DOHH2 (cell line): ENCODE measurements around the gene FLVCR1.

Experiments used
- H3F3A ChIP-seq: fragments of 200-600 bp; sonication (generic), shearing (Covaris generic); 2 replicates; pipeline ENCODE4 v1.6.0; 2016; ENCODE audit warnings: antibody characterized with exemption, mild to moderate bottlenecking; ENCODE audit not compliant: control insufficient read depth, insufficient read depth
- H3K27ac ChIP-seq: fragments of 200-600 bp; sonication (generic); 2 replicates; pipeline ENCODE4 v1.5.1; 2014; ENCODE audit warnings: low read depth, mild to moderate bottlenecking, low read length, moderate library complexity
- H3K27me3 ChIP-seq: fragments of 200-600 bp; sonication (generic); 2 replicates; pipeline ENCODE4 v1.6.1; 2014; ENCODE audit warnings: mild to moderate bottlenecking, low read length, mixed read lengths; ENCODE audit not compliant: control insufficient read depth
- H3K36me3 ChIP-seq: fragments of 200-600 bp; sonication (generic); 2 replicates; pipeline ENCODE4 v1.6.1; 2014; ENCODE audit warnings: mild to moderate bottlenecking, low read length, moderate library complexity, mixed read lengths; ENCODE audit not compliant: control insufficient read depth
- H3K4me1 ChIP-seq: fragments of 200-600 bp; sonication (generic); 2 replicates; pipeline ENCODE4 v1.6.1; 2014; ENCODE audit warnings: mild to moderate bottlenecking, low read length, mixed read lengths; ENCODE audit not compliant: control insufficient read depth
- H3K4me2 ChIP-seq: fragments of 200-600 bp; sonication (generic); 2 replicates; pipeline ENCODE4 v1.6.0; 2014; ENCODE audit warnings: mild to moderate bottlenecking, low read length, moderate library complexity
- H3K4me3 ChIP-seq: fragments of 200-600 bp; sonication (generic); 2 replicates; pipeline ENCODE4 v1.5.1; 2014; ENCODE audit warnings: mild to moderate bottlenecking, low read length, mixed read lengths
- H3K79me2 ChIP-seq: fragments of 200-600 bp; sonication (generic); 2 replicates; pipeline ENCODE4 v1.6.1; 2014; ENCODE audit warnings: mild to moderate bottlenecking, low read length, mixed read lengths; ENCODE audit not compliant: control insufficient read depth
- H3K9me2 ChIP-seq: fragments of 200-600 bp; sonication (generic); replicated peaks from 2 replicates; pipeline ENCODE4 v1.6.1; 2014; ENCODE audit warnings: mild to moderate bottlenecking, low read length, mixed read lengths; ENCODE audit not compliant: control insufficient read depth
- H3K9me3 ChIP-seq: fragments of 200-600 bp; sonication (generic); 2 replicates; pipeline ENCODE4 v1.6.1; 2014; ENCODE audit warnings: antibody characterized with exemption, low read length, mixed read lengths; ENCODE audit not compliant: control insufficient read depth, insufficient read depth
- H4K20me1 ChIP-seq: fragments of 200-600 bp; sonication (generic); 2 replicates; pipeline ENCODE4 v1.6.0; 2014; ENCODE audit warnings: low read depth, mild to moderate bottlenecking, antibody characterized with exemption, low read length, moderate library complexity; ENCODE audit not compliant: control insufficient read depth, insufficient read depth
- CTCF ChIP-seq: fragments of 200-600 bp; sonication (generic); IDR thresholded peaks from one replicate; pipeline ENCODE4 v1.5.1; 2014; ENCODE audit warnings: antibody characterized with exemption, mild to moderate bottlenecking, low read depth, low read length; ENCODE audit not compliant: poor library complexity, severe bottlenecking
- EZH2phosphoT487 ChIP-seq: fragments of 200-600 bp; sonication (generic); IDR thresholded peaks from 2 replicates; pipeline ENCODE4 v1.6.1; 2017; ENCODE audit warnings: borderline replicate concordance, mild to moderate bottlenecking, antibody characterized with exemption, low read length, moderate library complexity, mixed read lengths

FLVCR1 gene

GRCh38 chr1:212847549-212847948 is 10.5 kb upstream of the FLVCR1 start, which contains the start of gene SPATA45:
Gene SPATA45, minus strand, starts transcription at chr1:212847649. Its CDS starts 11,500 bp downstream, at chr1:212836149.
- Histone ChIP-seq H3K27ac (no peak within 1 kb of the TSS), H3K4me1 (no peaks in the 10 kb centered on the region), H3F3A (no peaks in the 10 kb centered on the region), H3K79me2 (no peaks in the 10 kb centered on the region), H3K4me3 (no peak within 1 kb of the TSS), H3K9me3 (no peaks in the 10 kb centered on the region), H3K27me3 (no peaks in the 10 kb centered on the region), H4K20me1 (no peaks in the 10 kb centered on the region), H3K9me2 (no peaks in the 10 kb centered on the region), H3K36me3 (no peaks in the 10 kb centered on the region), H3K4me2 (no peak within 1 kb of the TSS)
- no peak for TF ChIP-seq EZH2phosphoT487
- no peak for TF ChIP-seq CTCF

- TF ChIP-seq EZH2phosphoT487 (no peak), CTCF (no peak)
- H3K4me2 ChIP-seq: no peak overlapping the region
- peaks cover 19% of the 10 kb centered on the region for H3K79me2 ChIP-seq
Observed at GRCh38 chr1:212852105-212852688, 5.9 kb upstream of the FLVCR1 start.

GRCh38 chr1:212853658-212854057 is 4.4 kb upstream of the FLVCR1 start:
- no peaks in the 10 kb centered on the region for H3K27me3 ChIP-seq
- no peaks in the 10 kb centered on the region for H3K9me3 ChIP-seq
- peaks cover 4% of the 10 kb centered on the region for H3K36me3 ChIP-seq
- H3F3A ChIP-seq: no peaks in the 10 kb centered on the region
- H4K20me1 ChIP-seq: no peaks in the 10 kb centered on the region
- peaks cover 8% of the 10 kb centered on the region for H3K4me1 ChIP-seq
- TF ChIP-seq CTCF (no peak), EZH2phosphoT487 (no peak)
- H3K4me3 ChIP-seq: no peak overlapping the region
- no peaks in the 10 kb centered on the region for H3K9me2 ChIP-seq
- H3K27ac ChIP-seq: no peak overlapping the region
- peaks cover 32% of the 10 kb centered on the region for H3K79me2 ChIP-seq
- no peak overlapping the region for H3K4me2 ChIP-seq

More at GRCh38 chr1:212852105-212852688, 5.9 kb upstream of the FLVCR1 start:
- Histone ChIP-seq H3K9me3 (no peaks in the 10 kb centered on the region), H3K27me3 (no peaks in the 10 kb centered on the region), H4K20me1 (no peaks in the 10 kb centered on the region), H3K4me1 (peaks cover 8% of the 10 kb centered on the region), H3K9me2 (no peaks in the 10 kb centered on the region), H3K36me3 (no peaks in the 10 kb centered on the region), H3K4me3 (no peak overlapping the region), H3F3A (no peaks in the 10 kb centered on the region), H3K27ac (no peak overlapping the region)
